Measurements from ENCODE around the gene BRAT1. TPM values are rescaled to one million over a fixed set of nuclear protein-coding genes. Genes with fewer than 3 reads are reported as not detected.

Gene BRAT1
- total and polyA plus RNA-seq, 7 donors = 9.6 to 25.9 (median 20.0) TPM

GRCh38 chr7:2488272-2488645 is 67.1 kb downstream of the BRAT1 start:
- no peak for TF ChIP-seq POLR2AphosphoS5 (IDR thresholded peaks at IDR 0.05)
- no peak for TF ChIP-seq EP300 (IDR thresholded peaks at IDR 0.05)
- no peak for TF ChIP-seq CTCF (IDR thresholded peaks at IDR 0.05)
- TF ChIP-seq POLR2A (IDR thresholded peaks at IDR 0.05) = no peak

More at GRCh38 chr7:2488272-2488645, 67.1 kb downstream of the BRAT1 start:
- WGBS, 2 donors = 78% methylated on average over 8 of the region's 8 CpGs
- peaks cover 0 to 12% (median 10%) of the 10 kb centered on the region in 4 donors for H3K4me1 ChIP-seq
- no peaks in the 10 kb centered on the region for H3K36me3 ChIP-seq
- no peak for DNase-seq
- no peak overlapping the region for H3K4me3 ChIP-seq
- H3K27me3 ChIP-seq = peaks cover 0 to 48% (median 8%) of the 10 kb centered on the region in 3 donors
- H3K27ac ChIP-seq = peak overlapping the region; percentile 31 to 54 (median 42)
- intact Hi-C loops (cut with DNase I) = no loop called here
- H3K9me3 ChIP-seq = peaks cover 0 to under 1% (median under 1%) of the 10 kb centered on the region in 4 donors

Small RNAs within 50 kb of the gene (small RNA-seq; reads per million reads assigned to genes)
- 0 reads per million in 3 donors for gene MIR4648

Other genes with a start within 250 kb of the BRAT1 start
- 10 to 100 TPM in 2 of 4 donors, 1 to 10 TPM in 2; 5.3 to 14.0 (median 8.5) TPM for gene SNX8, start 241.1 kb downstream of the BRAT1 start, total RNA-seq
- 10 to 100 TPM in 2 of 3 donors, 1 to 10 TPM in 1; 7.2 to 23.1 (median 10.2) TPM for gene SNX8, start 241.1 kb downstream of the BRAT1 start, polyA plus RNA-seq
- 100 to 1,000 TPM in 2 of 4 donors, 10 to 100 TPM in 2; 89.2 to 125 (median 103) TPM for gene EIF3B, start 200.7 kb downstream of the BRAT1 start, total RNA-seq
- gene EIF3B, start 200.7 kb downstream of the BRAT1 start, polyA plus RNA-seq = 100 to 1,000 TPM in 1 of 3 donors, 10 to 100 TPM in 2; 37.9 to 107 (median 47.4) TPM
- 10 to 100 TPM in 3 of 4 donors, 1 to 10 TPM in 1; 7.5 to 10.9 (median 10.4) TPM for gene CHST12, start 151.9 kb downstream of the BRAT1 start, total RNA-seq
- 10 to 100 TPM in 1 of 3 donors, 1 to 10 TPM in 2; 1.2 to 11.9 (median 3.2) TPM for gene CHST12, start 151.9 kb downstream of the BRAT1 start, polyA plus RNA-seq
- not detected for gene GRIFIN, start 79.1 kb downstream of the BRAT1 start, total RNA-seq
- not detected for gene GRIFIN, start 79.1 kb downstream of the BRAT1 start, polyA plus RNA-seq
- 1 to 10 TPM; 1.8 to 5.8 (median 5.3) TPM for gene LFNG, start 35.8 kb downstream of the BRAT1 start, total RNA-seq
- gene LFNG, start 35.8 kb downstream of the BRAT1 start, polyA plus RNA-seq = 10 to 100 TPM in 2 of 3 donors, 1 to 10 TPM in 1; 9.2 to 34.5 (median 14.4) TPM
- 10 to 100 TPM in 2 of 4 donors, 1 to 10 TPM in 2; 6.4 to 22.4 (median 11.8) TPM for gene IQCE, start 3.5 kb upstream of the BRAT1 start, total RNA-seq
- gene IQCE, start 3.5 kb upstream of the BRAT1 start, polyA plus RNA-seq = 10 to 100 TPM in 1 of 3 donors, 1 to 10 TPM in 2; 8.1 to 19.6 (median 9.6) TPM
- 10 to 100 TPM; 10.2 to 19.4 (median 13.0) TPM for gene TTYH3, start 76.5 kb upstream of the BRAT1 start, total RNA-seq
- gene TTYH3, start 76.5 kb upstream of the BRAT1 start, polyA plus RNA-seq = 10 to 100 TPM in 2 of 3 donors, 1 to 10 TPM in 1; 5.4 to 41.7 (median 21.3) TPM
- 1 to 10 TPM in 1 of 4 donors, under 1 TPM in 1, not detected in 2; 0.41 to 1.4 TPM for gene AMZ1, start 132.7 kb upstream of the BRAT1 start, total RNA-seq
- under 1 TPM in 2 of 3 donors, not detected in 1; under 0.01 to 0.16 TPM for gene AMZ1, start 132.7 kb upstream of the BRAT1 start, polyA plus RNA-seq

Data from sigmoid colon (tissue), 7 donors.